HG02885 (cell line): ENCODE data around the gene AFF1.

ENCODE experiments used
- ATAC-seq: cut with Tn5 transposase; IDR thresholded peaks from one replicate; pipeline ENCODE4 v1.9.1; 2021; ENCODE audit warnings: mild to moderate bottlenecking; ENCODE audit not compliant: unreplicated experiment, poor library complexity

The AFF1 gene

DNA sequence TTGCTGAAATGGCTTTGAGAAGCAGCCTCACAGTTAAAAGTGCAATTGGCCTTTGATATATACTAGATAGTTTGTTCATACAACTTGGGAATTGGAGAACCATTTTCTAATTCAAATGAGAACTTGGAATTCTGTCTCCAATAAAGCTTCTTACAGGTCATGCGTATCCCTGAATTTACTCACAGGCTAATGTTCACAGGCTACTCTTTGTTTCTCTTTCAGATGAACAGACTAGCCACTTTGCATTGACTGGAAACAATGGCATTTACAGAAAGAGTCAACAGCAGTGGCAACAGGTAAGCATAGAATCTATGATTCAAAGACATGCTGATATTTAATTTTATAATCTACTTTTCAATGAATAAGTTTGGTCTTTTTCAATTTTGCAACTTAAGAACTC lies 13.5 kb downstream of the AFF1 start:
- ATAC-seq, result peak; percentile 45

DNA sequence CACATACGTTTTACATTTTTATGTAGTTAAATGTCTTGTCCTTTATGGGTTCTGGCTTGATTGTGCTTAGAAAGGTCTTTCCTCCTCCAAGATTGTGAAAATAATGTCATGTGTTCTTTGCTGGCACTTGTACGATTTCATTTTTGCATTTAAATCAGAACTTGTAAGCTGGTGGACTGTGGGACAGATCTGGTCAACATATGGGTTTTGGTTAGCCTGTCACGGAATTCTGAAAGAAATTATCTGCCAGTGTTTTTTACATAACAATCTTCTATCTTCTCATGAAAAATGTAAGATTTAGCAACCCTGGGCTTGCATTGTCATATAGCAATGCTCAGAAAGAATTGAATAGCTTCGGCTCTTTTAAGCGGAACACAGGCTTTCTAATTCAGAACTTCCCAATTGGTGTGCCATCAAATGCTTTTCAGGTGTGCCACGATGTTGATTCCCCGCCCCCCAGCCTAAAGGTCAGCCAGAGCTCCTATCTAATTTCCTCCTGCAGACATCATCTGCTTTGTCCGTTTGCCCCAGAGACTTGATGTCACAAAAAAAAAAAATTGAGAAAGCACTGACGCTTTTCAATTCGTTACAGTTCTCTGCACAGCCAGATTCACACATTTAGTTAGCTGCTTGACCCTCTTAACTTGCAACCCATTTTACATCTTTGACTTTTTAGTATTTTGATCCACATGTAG lies 16.2 kb downstream of the AFF1 start:
- ATAC-seq, result no peak

DNA sequence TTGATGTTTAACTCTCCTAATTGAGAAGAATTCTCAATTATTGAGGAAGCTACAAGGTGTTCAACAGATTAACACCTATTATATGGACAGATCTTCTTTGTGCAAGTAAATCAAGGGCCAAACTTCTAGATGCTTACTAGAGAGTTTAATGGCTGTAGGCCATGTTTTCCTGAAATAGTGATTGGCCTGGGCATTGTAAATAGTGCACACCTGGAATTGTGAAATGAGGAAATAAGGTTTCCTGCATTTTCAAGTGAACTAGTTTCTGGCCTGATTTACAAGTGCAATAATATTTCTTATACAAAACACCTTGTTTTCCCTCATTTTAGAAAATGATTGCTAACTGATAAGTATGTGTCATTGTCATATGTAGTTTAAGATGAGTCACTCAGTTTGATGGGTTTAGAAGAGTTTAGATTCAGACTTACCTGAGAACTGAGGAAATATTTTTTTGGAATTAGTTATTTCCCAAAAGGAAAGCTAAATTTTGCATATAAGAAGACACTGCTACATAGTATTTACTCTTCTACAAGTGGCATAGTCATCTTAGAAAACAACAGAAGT lies 21.2 kb downstream of the AFF1 start:
- no peak for ATAC-seq

DNA sequence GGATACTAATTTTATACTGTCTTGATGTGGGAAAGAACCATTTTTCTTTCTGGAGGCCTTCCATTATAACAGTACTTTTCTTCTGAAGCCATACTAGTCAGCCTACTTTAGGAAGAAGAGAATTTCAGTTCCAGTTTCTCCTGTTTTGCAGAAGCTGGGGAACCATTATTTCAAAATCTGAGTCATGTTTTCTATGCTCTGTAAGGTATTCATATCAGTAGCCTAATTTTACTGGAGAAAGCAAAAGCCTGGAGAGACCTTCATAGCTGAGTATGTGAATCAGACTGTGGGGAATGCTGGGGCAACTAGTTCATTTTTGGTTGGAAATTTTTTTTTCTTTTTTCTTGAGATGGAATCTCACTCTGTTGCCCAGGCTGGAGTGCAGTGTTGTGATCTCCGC lies 22.4 kb downstream of the AFF1 start:
- peak; percentile 45 for ATAC-seq

DNA sequence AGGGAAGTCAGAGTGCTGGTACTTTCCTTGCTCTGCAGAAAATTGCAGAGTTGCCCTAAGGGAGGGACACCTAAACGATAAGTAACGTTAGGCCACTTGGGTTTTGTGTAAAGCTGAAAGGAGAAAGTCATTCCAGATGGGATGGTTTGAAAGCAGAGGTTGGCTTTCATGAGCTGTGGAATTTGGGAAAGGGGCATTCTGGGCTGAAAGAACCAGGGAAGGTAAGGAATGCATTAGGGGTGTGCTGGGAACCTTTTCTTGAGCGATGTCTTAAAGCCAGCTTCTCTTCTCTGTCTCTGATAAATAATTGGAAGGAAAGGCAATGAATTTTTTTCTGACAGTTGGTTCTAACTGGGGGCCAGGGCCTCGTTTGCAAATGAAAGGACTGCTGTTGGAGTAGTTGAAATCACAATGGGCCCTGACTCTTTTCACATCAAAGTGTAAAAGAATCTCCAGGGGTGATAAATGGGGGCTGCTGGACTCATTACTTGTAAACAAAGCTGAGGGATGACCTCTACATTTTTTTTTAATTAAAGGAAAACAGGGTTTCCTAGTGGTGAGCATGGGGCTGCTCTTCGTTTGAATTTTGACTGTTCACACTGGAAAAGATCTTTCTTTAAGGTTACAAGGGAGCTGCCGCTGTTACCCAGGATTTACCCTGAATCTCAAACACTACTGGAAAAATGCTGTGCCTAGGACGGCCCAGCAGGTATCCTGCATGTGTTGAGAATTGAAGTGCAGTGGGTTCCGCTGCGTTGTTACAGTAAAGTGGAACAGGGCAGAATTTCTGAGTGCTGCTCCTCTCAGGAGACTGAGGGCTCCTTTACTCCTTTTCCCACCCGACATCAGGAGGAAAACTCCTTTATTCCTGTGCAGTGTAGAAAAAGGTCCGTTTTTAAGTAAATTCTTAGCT lies 25.0 kb downstream of the AFF1 start:
- ATAC-seq, result no peak

DNA sequence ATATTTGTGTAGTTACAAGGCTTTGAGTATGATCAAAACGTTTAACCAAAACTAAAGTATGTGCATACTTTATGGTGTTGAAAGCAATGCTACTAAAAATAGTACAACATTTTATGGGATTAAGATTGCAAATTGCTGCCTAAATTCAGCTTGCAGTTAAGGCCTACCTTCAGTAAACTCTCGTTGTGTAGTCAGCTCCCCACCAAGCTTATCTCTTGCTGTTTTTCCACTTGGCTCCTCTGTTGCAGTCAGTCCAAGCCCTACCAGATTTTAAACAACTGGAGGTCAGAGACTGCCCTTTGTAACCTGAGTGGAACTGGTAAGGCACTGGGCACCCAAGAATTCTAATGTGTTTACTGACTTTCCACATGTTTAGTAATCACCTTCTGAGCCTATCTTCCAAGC lies 25.7 kb downstream of the AFF1 start:
- ATAC-seq, result no peak

DNA sequence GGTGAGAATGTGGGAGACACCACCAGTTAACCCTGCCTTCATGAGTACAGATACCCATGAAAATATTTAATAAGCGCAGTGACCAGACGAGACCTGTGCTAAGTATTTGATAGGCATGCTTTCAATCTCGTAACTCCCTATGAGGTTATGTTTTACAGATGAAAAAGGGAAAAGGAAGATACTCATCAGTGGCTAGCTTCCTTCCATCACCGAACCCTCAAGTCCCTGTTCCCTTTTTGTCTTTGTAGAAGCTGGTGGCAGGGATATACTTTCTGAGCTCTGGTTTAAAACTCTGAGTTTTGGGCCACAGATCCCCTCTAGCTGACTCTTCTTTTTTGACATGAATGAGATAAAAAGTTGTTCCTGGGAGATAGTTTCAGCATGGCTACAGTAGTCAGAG lies 26.3 kb downstream of the AFF1 start:
- peak; percentile 4 for ATAC-seq

DNA sequence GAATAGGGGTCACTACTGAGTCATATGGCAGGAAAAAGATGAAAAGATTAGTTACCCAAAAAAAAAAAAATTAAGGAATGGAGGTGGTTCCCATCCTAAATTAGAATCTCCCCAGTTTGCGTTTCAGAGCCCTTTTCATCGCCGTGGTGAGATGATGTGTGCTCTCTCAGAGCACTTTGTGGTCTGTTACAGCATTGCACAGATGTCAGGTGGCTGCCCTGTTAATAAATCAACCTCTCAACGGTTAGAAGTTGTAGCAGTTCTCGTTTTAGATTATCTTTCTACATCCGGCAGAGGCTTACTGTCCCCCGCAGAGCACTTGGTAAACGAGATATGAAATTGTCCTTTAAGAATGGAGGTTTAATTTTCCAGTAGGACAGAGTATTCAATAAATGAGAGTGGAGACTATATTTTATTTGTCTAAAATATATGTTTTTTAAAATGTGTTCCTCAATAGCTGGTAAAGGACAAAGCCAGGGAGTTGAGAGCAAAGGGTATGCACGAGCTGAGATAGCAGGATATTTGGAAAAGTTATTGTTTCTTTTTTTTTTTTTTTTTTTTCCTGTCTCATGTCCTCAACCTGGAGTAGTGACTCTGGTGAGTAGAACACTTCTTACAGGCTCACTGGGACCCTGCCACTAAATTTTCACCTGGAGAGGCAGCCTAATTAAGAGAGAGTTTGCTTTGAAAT lies 26.9 kb downstream of the AFF1 start:
- ATAC-seq, result peak; percentile 93

DNA sequence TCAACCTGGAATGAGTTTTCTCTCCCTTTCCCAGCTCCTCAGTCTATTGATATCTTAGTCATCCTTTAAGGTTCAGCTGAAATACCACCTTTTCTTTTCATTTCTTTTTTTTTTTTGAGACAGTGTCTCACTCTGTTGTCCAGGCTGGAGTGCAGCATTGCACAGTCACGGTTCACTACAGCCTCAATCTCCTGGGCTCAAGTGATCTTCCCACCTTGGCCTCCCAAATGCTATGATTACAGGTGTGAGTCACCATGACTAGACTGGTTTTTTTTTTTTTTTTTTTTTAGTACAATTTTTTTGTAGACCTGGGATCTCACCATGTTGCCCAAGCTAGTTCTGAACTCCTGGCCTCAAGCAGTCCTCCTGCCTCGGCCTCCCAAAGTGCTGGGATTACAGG lies 28.9 kb downstream of the AFF1 start:
- no peak for ATAC-seq

DNA sequence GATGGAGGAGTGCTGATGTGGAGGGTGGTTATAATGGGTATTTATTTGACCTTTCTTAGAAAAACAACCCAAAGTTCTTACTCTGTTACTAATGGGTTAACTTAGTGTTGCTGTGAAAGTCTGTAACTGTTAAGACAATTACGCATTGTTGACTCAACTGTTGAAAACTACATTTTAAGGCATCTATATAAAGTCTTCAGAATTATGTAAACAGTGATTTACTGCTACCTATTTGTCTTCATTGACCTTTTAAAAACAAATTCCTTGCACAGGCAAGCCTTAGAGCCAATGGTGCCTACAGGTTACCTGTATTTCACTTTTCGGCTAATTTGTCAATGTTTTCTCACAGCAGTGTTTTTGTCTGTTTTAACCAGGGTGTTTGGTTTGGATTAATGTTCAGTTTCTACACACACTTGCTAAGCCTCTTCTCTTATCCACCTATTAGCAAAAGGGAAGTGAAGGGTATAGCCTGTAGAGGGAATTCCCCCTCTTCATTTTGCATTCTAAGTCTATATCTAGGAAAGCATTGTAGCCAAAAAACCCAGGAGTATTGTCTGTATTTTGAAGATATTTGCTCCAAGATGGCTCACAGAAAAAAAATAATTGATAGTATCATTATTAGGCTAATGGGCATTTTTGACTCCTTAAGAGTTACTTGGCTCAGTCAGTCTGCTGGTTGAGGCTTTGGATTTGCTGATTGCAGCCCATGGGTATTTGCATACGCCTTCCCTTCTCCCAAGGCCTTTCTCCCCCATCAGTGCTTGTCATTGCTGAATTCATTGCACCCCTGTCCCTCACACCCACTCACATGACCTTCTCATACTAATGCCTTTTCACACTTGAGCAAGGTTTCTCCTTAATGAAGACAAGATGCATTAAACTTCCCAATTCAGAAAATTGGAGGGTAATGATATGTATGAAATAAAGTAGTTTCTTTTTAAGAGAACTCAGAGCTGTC lies 30.5 kb downstream of the AFF1 start:
- peak; percentile 56 for ATAC-seq

DNA sequence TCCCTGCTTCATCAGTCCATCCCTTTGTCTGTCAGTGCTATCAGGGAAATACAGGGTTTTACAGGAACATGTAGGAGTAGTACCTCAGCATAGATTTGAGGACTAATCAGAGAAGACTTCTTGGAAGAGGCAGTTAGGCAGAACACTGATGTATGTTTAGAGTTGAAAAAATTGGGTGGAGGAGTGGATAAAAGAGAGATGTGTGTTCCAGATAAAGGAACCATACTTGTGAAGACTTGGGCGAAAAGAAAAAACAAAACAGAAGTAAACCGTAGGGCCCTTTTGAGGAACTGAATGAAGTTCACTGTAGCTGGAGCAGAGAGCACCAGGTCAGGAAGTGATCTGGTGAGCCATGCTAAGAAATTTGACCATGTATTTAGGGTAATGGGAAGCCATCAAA lies 32.3 kb downstream of the AFF1 start:
- no peak for ATAC-seq

DNA sequence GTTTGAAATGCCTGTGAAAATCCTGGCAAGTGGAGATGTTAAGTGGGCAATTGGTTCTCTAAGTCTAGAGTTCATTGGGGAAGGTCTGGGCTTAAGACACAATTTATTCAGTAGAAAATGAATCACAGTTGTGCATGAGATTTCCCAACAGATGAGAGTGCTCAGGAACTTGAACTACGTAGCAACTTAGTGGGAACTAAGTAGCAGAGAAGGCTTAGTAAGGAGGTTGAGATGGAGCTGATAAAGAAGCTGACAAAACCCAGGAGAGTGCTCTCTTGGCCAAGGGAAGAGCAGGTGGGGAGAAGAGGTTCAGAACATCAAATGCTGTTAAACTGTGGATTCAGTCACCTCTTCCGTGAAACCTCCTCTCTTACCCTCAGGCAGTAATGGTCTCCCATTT lies 33.0 kb downstream of the AFF1 start:
- no peak for ATAC-seq

DNA sequence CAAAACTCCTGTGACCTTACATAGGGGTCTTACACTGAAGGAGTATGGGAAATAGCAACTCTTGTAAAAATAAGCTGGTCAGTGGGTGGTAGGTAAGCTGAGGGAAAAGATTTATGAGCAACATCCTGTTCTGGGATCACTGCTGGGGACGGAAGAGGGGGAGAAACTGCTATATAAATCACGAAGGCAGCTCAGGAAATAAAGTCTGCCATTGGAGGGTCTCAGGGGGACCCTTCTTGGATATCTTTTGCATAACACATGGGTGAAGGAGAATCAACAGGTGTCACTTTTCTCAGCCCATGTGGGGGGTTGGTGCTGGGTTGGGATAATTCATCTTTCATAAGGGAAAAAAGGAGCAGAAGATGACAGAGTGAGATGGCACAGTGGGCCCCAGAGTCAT lies 33.7 kb downstream of the AFF1 start:
- no peak for ATAC-seq

DNA sequence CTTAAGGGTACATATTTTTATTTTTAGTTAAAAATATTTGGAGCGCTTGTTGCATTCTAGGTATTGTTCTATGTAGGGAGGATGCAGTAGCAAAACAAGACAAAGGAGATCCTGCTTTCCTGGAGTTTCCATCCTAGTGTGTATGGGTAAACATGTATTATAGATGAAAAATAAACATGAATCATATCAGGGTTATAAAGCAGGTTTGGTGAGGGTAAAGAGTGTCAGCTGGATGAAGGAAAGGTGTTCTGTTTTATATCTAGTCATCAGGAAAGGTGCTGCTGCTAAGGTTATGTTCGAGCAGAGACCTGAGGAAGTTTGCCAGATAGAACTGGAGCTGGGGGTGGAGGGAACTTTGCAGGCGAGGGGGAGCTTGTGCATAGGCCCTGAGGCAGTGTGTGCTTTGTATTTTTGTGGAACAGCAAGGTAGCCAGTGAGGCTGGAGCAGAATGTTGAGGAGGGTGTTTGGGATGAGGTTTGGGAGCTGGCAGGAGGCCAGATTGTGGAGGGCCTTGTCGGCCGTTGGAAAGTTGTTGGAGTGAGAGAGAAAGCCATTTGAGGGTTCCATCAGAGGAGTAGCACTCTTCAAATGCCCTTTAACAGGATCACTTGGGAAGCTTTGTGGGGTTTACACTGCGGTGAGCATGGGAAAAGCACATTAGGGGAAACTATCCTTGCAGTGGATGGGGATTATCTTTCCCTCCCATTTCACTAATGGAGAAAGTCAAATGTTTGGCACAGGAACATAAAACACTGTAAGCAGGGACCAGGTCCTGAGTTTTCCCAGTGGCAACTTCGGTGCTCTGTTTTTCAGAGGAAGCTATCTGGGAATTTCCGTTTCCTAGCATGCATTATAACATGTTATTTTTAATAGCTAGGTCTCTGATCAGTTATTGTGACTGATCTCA lies 35.9 kb downstream of the AFF1 start:
- ATAC-seq, result no peak

DNA sequence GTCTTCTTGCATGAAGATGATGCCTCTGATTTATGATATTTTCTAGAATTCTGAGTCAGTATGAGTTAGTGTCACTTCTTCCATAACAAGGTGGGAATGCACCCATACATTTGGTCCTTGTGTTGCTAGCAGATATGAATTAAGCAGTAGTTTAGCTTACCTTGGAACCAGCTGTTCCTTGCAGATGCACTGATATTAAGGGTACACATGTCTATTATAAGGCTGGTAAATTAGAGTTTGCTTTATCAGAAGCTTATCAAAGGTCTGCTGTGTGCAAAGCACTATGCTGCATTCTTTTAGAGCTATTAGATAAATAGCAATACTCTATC lies 36.5 kb downstream of the AFF1 start:
- ATAC-seq, result no peak

DNA sequence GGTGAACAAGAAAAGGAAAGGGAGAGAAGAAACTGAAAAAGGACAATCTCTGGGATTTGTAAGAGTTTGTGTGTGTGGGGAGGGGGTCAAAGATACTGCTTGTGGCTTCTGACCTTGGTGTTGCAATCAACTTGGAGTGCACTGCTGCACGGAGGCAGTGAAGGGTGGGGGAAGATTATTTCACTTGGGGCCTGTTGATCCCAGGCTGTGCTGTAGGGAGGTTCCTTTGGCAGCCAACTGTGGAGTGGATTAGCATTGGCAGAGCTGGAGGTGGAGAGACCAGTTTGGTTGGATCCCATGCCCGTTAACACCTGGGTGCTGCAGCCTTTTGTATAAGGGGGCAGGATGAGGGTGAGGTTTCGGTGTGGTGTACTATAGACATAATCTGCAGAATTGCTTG lies 38.2 kb downstream of the AFF1 start:
- ATAC-seq, result no peak

DNA sequence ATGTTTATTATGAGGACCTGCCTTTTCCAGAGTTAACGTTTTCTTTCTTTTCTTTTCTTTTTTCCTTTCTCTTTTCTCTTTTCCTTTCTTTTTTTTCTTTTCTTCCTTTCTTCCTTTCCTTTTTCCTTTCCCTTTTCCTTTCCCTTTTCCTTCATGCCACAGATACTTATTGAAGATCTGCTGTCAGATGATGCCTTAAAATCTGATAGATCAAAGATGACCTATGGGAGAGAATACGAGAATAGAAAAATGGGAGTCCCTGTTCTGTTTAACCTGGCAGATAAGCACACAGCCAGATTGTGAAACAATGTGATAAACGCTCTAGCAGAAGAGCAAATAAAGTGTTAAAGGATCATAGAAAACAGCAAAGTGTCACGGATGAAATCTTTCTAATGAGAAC lies 38.9 kb downstream of the AFF1 start:
- ATAC-seq, result no peak

DNA sequence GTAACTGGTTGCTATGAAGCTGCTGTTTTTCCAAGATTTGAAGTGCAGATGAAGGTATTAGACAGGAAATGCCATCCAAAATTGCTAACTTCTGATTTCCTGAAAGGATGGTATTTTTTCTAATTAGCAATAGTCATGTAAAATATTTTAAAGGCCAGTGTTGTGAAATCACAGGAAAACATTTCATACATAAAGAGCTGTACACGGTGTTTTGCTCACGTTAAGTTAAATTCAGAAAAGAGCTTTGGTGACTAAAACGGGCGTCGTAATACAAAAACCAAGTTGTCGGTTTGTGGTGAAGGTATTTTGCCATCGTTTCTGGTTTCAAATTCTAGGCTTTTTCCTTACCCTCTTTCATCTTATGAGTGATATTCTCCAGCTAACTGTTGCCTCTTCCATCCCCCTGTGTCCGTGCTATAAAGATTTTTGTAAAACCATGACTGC lies 39.8 kb downstream of the AFF1 start:
- ATAC-seq, result no peak

DNA sequence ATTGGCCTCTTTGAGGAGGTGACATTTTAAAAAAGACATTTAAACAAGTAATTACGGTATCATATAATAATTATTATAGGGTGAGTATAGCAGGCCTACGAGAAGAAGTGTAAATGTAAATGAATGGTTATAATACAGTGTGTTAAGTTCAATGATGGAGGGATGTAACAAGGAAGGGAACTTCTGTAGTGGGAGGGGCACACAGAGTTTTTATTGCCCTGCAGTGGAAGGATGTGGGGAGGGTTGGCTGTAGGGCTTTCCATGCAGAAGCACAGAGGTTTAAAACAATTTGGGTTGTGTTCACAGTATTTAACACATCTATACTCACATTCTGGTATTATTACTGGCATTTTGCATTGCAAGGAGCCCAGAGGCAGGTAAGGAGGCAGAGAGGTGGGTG lies 41.1 kb downstream of the AFF1 start:
- ATAC-seq, result no peak
